KMS-11 (cell line): ENCODE measurements around the gene TMEM185B.

Experiments used
- H2AFZ ChIP-seq: fragments of 200-600 bp; sonication (generic); 2 replicates; pipeline ENCODE4 v1.6.1; 2016; ENCODE audit warnings: antibody characterized with exemption, mixed run types, low read depth
- H3K27ac ChIP-seq: fragments of 200-600 bp; sonication (generic); 2 replicates; pipeline ENCODE4 v1.6.1; 2016; ENCODE audit warnings: mild to moderate bottlenecking, mixed run types
- H3K27me3 ChIP-seq: fragments of 200-600 bp; sonication (generic); 2 replicates; pipeline ENCODE4 v1.6.1; 2017; ENCODE audit warnings: mild to moderate bottlenecking, low read depth, mixed run types, moderate library complexity; ENCODE audit not compliant: insufficient read depth
- H3K36me3 ChIP-seq: fragments of 200-600 bp; sonication (generic); 2 replicates; pipeline ENCODE4 v1.6.1; 2017; ENCODE audit warnings: mild to moderate bottlenecking, mixed run types; ENCODE audit not compliant: insufficient read depth
- H3K4me1 ChIP-seq: fragments of 200-600 bp; sonication (generic); 2 replicates; pipeline ENCODE4 v1.6.1; 2016; ENCODE audit warnings: mild to moderate bottlenecking, low read depth, mixed run types; ENCODE audit not compliant: poor library complexity, severe bottlenecking
- H3K4me2 ChIP-seq: fragments of 200-600 bp; sonication (generic); 2 replicates; pipeline ENCODE4 v1.7.0; 2016; ENCODE audit warnings: mild to moderate bottlenecking, mixed run types
- H3K4me3 ChIP-seq: fragments of 200-600 bp; sonication (generic); IDR thresholded peaks from 2 replicates; pipeline ENCODE4 v1.6.1; 2017; ENCODE audit warnings: low read depth, low read length, mixed read lengths; ENCODE audit not compliant: insufficient read depth
- H3K79me2 ChIP-seq: fragments of 200-600 bp; sonication (generic); 2 replicates; pipeline ENCODE4 v1.6.1; 2016; ENCODE audit warnings: low read depth, mixed run types; ENCODE audit not compliant: insufficient read depth
- H3K9ac ChIP-seq: fragments of 200-600 bp; sonication (generic); 2 replicates; pipeline ENCODE4 v1.6.1; 2016; ENCODE audit warnings: mild to moderate bottlenecking, mixed run types
- H4K20me1 ChIP-seq: fragments of 200-600 bp; sonication (generic); 2 replicates; pipeline ENCODE4 v1.6.1; 2016; ENCODE audit warnings: mild to moderate bottlenecking, mixed run types; ENCODE audit not compliant: insufficient read depth
- CTCF ChIP-seq: fragments of 200-600 bp; sonication (generic); conservative IDR thresholded peaks from 2 replicates; pipeline ENCODE4 v1.6.1; 2017; ENCODE audit warnings: low read depth, mild to moderate bottlenecking, antibody characterized with exemption, low read length, moderate library complexity, mixed read lengths

Gene TMEM185B

GRCh38 chr2:120180066-120180465 lies 43.1 kb downstream of the TMEM185B start:
- H2AFZ ChIP-seq: no peak overlapping the region
- H3K27ac ChIP-seq: no peak overlapping the region
- no peaks in the 10 kb centered on the region for H4K20me1 ChIP-seq
- no peaks in the 10 kb centered on the region for H3K79me2 ChIP-seq
- no peaks in the 10 kb centered on the region for H3K27me3 ChIP-seq
- H3K4me1 ChIP-seq: no peaks in the 10 kb centered on the region
- no peak overlapping the region for H3K4me2 ChIP-seq
- TF ChIP-seq CTCF: no peak
- no peaks in the 10 kb centered on the region for H3K36me3 ChIP-seq
- H3K9ac ChIP-seq: no peak overlapping the region
- H3K4me3 ChIP-seq: no peak overlapping the region

DNA sequence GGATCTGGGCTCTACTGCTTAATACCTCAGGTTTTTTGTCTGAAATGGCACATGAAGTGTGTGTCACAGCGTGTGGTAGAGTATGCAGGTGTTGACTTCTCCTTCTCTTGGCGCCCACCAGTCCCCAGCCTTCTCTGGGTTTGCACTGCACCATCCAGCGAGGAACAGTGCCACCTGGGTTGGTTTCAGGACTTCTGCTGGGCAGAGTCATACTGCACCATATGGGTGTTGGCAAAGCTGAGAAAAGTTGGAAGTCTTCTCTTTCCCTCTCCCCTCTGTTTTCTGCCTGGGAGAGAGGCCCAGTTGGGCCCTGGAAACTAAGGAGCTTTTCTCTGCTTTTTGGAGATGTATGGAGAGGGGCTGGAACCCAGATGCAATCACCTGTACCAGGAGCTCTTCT lies 43.8 kb downstream of the TMEM185B start:
- no peak overlapping the region for H2AFZ ChIP-seq
- no peaks in the 10 kb centered on the region for H3K79me2 ChIP-seq
- H3K4me1 ChIP-seq: no peaks in the 10 kb centered on the region
- no peak for TF ChIP-seq CTCF
- no peak overlapping the region for H3K9ac ChIP-seq
- H4K20me1 ChIP-seq: no peaks in the 10 kb centered on the region
- H3K27ac ChIP-seq: no peak overlapping the region
- no peaks in the 10 kb centered on the region for H3K27me3 ChIP-seq
- no peak overlapping the region for H3K4me3 ChIP-seq
- H3K36me3 ChIP-seq: no peaks in the 10 kb centered on the region
- H3K4me2 ChIP-seq: no peak overlapping the region

GRCh38 chr2:120177973-120178372 lies 45.2 kb downstream of the TMEM185B start:
- H3K4me3 ChIP-seq: no peak overlapping the region
- no peak overlapping the region for H3K4me2 ChIP-seq
- TF ChIP-seq CTCF: no peak
- H3K27ac ChIP-seq: no peak overlapping the region
- no peaks in the 10 kb centered on the region for H3K36me3 ChIP-seq
- no peak overlapping the region for H2AFZ ChIP-seq
- H3K79me2 ChIP-seq: no peaks in the 10 kb centered on the region
- H3K27me3 ChIP-seq: no peaks in the 10 kb centered on the region
- no peaks in the 10 kb centered on the region for H3K4me1 ChIP-seq
- no peaks in the 10 kb centered on the region for H4K20me1 ChIP-seq
- H3K9ac ChIP-seq: no peak overlapping the region

DNA sequence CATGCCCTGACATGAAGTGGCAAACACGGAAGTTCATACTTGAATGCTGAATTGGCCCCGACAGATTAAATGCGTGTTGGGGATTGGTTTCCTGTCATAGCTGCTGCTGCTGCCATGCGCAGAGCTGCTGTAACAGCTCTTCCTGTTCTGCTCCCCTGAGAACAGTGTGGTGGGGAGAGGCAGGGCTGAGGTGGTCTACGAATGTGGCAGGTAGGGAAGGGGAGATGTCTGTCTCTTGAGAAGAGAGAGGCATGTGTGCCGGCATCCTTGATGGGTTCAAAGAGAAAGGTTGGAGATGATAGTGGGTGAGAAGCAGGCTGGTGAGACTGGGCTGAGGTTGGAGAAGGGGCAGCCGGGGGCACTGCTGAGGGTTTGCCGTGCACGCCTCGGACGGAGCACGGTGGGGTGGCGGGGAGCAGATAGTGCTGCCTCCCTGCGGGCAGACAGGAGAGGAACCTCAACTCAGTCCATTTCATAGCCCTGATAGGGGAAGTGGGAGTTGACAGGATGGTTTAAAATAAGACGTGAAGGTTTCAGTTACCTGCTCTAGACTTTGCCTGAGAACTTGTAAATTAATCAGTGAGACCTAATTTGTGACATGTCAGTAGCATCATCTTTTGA lies 46.1 kb downstream of the TMEM185B start:
- Histone ChIP-seq H2AFZ (no peak overlapping the region), H3K27me3 (no peaks in the 10 kb centered on the region), H3K9ac (no peak overlapping the region), H3K4me2 (no peak overlapping the region), H4K20me1 (no peaks in the 10 kb centered on the region), H3K4me3 (no peak overlapping the region), H3K4me1 (no peaks in the 10 kb centered on the region), H3K27ac (no peak overlapping the region), H3K79me2 (no peaks in the 10 kb centered on the region), H3K36me3 (no peaks in the 10 kb centered on the region)
- no peak for TF ChIP-seq CTCF
